ENCODE results near the gene STAG1.
"Not testable (repeated sequence)": the region's sequence is repeated elsewhere in the genome, so short reads cannot be mapped to it uniquely, and the experiment has no call there.

STAG1 gene

DNA sequence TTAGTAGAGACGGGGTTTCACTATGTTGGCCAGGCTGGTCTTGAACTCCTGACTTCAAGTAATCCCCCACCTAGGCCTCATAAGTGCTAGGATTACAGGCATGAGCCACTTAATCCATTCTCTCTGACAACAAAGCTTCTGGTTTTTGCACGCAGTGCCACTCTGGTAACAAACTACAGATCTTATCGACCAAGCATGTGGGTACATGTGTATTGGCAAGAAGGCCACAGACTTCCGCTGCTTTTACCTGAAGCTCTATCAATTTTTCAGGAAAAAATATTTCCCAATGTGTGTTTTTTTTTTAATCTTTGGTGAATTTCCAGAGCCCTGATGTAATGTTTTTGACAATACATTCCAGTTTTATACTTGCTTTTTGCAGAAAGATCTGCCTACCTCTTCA is 319.5 kb downstream of the STAG1 start:
- in situ Hi-C loops (cut with MboI; ENCODE audit: low sequenced_read_pairs) = no loop called here

DNA sequence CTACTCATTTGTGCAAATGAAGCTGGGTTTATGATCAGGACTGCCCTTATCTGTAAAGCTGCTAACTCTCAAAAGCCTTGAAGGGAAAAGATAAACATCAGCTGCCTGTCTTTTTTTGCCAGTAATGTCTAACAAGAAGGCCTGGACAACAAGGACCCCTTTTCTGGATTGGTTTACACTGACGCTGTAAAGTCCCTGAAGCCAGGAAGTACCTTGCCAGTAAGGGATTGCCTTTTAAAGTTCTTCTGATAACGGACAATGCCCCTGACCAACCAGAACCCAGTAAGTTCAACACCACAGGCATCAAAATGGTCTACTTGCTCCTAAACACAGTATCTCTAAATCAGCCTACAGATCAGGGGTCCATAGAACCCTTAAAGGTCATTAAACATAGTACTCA is 324.0 kb downstream of the STAG1 start:
- in situ Hi-C loops (cut with MboI; ENCODE audit: low sequenced_read_pairs) = no loop called here

DNA sequence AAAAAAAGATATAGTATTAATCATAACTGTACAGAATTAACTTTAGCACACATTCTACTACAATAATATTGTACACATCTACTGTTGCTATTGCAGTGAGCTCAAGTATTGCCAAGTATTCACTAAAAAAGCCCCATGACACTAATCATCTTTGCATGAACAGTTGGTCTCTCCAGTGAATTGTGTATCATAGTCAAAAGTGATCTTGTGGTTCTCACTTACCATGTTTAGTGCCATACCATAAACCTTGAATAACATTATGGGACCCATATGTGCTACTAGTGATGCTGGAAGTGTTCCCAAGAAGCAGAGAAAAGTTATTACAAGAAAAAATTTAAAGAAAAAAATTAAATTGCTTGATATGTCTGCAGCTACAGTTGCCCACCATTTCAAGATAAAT is 324.9 kb downstream of the STAG1 start:
- in situ Hi-C loops (cut with MboI; ENCODE audit: low sequenced_read_pairs) = no loop called here

DNA sequence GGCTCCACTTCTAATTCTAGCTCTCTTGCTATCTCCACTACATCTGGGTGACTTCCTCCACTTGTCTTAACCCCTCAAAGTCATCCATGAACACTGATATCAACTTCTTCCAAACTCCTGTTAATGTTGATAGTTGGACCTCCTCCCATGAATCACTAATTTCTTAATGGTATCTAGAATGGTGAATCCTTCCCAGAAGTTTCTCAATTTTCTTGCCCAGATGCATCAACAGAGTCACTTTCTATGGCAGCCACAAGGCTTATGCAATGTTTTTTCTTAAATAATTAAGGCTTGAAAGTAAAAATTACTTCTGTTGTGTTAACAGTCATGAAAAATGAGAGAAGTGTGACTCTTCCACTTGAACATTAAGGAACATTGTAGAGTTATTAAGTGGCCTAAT is 337.7 kb downstream of the STAG1 start:
- in situ Hi-C loops (cut with MboI; ENCODE audit: low sequenced_read_pairs) = no loop called here

DNA sequence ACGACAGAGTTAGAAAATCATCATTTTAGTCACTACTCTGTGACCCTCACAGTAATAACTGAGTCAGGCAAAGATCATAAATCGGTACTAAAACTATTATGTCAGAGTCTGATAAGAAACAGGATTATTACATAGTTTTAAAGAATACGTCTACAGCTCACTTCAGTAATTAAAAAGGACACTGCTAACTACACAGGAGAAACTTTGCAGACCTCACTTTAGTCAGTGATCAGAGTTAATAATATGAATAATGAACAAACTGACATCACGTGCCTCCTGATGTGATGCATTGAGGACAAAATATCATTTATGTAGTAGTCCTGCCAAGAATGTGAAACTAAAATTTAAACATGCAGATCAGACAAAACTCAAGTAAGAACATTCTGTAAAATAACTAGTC is 339.9 kb downstream of the STAG1 start:
- in situ Hi-C loops (cut with MboI; ENCODE audit: low sequenced_read_pairs) = no loop called here

DNA sequence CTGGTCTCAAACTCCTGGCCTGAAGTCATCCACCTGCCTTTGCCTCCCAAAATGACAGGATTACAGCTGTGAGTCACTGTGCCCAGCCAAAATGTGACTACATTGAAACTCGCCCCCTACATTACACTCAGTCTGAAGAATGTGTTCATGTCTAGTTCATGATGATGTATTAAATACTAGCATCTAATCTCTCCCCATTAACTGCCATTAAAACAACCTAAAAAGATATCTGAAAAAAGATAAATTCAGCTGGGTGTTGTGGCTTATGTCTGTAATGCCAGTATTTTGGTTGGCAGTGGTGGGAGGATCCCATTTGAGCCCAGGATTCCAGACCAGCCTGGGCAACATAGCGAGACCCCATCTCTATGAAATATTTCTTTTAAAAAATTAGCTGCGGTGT is 342.6 kb downstream of the STAG1 start:
- in situ Hi-C loops (cut with MboI; ENCODE audit: low sequenced_read_pairs) = no loop called here

DNA sequence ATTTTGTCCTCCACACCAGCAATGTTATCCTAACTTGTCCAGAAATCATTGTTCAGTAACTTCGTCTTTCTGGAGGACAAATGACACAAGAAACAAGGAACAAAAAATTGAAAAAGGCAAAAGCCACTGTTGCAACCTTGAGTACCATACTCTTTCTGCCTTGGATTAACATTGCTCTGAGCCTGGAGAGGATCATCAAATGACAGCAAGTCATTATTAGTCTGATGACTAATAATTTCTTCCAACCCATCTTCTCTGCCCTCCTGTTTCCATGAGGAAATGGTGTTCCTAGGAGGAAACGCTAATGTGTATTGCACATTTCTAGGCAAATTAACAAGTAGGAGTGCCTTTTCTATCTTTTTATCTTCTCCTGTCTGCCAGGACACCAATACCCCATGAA is 348.1 kb downstream of the STAG1 start:
- in situ Hi-C loops (cut with MboI; ENCODE audit: low sequenced_read_pairs) = no loop called here

DNA sequence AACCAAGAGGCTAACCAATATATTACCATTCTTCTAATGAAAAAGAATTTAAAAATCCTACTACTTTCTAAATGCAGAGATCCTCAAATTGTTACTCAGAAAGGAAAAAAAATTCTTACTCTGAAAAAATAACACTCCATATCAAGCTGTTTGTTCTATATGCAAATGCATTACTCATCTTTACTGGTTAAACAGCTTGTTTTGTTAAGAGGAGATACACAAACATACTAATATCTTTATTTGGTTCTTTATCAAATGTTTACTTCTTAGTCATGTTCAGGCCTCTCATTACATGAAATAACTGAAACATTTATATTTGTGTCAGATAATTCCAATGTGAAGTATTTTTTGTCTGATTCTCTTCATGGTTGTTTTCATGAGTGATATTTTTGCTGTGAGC is 355.3 kb downstream of the STAG1 start:
- in situ Hi-C loops (cut with MboI; ENCODE audit: low sequenced_read_pairs) = no loop called here

DNA sequence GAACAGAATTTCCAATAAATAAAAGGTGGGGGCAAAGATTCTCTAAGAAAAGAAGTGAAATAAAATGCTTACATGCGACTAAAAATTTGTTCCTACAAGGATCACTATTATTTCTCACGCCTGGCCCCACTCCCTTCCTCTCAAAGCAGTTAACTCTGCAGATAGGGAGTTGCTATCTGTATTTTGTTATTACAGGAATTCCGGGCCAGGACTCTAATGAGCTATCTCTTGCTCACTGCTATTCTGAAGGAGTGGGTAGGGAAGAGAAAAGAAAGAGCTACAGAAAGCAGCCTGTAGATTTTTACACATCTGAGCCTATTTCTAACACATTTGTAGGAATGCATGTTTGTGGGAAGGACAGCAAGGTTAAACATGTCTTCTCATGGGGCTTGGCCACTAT is 361.6 kb downstream of the STAG1 start:
- in situ Hi-C loops (cut with MboI; ENCODE audit: low sequenced_read_pairs) = no loop called here

DNA sequence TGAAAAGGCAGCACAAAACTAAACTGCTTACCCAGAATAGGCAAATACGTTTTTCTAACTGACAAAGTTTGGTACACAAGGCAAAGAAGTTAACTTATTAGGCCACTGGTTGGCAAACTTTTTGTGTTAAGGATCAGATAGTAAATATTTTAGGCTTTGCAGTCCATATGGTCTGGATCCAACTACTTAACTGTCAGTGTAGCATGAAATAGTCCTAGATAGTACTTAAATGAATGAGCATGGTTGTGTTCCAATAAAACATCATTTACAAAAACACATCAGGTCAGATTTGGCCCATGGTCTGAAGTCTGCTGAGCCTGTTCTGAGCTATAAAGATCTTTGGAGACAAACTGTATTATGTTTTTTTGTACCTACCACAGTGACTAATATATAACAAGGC is 365.1 kb downstream of the STAG1 start:
- in situ Hi-C loops (cut with MboI; ENCODE audit: low sequenced_read_pairs) = no loop called here

DNA sequence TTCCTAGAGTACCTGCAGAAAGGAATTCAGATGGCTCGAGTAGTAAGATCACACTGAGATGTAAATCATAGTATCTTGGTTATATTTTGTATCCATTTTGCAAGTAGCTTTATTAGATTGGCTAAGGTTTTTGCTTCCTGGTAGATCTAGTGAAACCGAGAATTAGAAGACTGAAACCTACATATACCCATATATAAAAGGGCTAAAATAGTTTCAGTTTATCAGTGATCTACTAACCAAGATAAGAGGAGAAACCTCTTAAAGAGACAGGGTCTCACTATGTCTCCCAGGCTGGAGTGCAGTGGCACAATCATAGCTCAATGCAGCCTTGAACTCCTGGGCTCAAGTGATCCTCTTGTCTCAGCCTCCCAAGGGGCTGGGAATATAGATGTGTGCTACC is 366.7 kb downstream of the STAG1 start:
- in situ Hi-C loops (cut with MboI; ENCODE audit: low sequenced_read_pairs) = no loop called here

DNA sequence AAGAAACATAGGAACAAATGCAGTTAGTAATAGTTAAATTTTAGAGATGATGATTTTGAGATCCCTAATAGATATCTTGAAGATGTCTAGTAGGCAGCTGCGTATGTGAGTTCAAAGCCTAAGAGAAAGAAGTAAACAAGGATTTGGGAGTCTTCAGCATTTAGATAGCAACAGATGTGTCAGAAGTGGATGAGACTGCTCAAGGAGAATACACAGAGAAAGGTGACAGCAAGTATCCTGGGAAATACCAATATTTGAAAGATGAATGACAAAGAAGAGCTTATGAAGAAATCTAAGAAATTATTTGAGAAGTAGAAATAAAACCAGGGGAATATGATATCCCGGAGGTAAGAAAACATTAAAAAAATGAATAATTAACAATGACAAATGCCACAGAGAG is 371.1 kb downstream of the STAG1 start:
- in situ Hi-C loops (cut with MboI; ENCODE audit: low sequenced_read_pairs) = no loop called here

DNA sequence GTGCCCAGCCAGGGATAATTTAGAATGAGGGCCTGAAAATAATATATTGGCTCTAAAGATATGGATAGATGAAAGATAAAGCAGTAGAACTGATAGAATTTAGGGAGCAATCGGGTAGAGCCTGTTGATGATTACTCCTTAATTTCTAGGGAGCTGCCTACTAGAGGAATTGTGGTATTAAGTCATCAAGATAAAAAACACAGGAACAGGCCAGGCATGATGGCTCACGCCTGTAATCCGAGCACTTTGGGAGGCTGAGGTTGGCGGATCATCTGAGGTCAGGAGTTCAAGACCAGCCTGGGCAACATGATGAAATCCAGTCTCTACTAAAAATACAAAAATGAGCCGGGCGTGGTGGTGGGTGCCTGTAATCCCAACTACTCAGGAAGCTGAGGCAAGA is 371.6 kb downstream of the STAG1 start:
- in situ Hi-C loops (cut with MboI; ENCODE audit: low sequenced_read_pairs) = no loop called here

DNA sequence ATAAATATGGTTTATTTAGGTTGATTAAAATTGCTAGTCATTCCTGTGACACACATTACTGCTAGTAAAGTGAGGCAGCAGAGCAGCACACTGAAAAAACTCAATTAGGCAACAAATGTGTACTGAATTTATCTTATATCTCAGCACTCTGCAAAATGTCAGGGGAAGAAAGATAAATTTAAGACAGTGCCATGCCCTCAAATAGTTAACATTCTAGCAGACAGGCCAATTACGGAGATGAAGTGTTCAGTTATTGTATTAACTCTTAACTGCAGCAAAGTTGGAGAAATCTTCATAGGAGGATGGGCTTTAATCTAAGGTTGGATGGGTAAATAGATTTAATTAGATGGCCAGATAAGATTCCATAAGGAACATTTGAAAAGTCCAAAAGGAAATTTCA is 374.2 kb downstream of the STAG1 start:
- in situ Hi-C loops (cut with MboI; ENCODE audit: low sequenced_read_pairs) = no loop called here

DNA sequence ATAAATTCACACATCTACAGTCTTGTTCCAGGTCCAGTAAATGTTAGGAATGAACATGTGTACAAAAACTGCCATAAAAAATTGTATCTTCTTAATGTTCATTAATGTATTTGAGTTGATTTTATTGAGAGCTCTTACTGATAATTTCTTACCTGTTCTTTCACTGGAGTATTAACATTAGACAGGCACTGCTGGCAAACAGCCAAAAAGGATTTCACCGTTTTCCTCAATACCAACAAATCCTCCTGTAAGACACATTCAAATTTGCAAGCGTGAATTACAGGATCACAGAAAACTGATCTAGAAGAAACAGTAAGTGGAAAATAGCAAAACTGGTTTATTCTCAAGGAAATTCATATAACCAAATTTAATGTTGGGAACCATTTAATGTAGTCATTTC is 374.7 kb downstream of the STAG1 start:
- in situ Hi-C loops (cut with MboI; ENCODE audit: low sequenced_read_pairs) = no loop called here

DNA sequence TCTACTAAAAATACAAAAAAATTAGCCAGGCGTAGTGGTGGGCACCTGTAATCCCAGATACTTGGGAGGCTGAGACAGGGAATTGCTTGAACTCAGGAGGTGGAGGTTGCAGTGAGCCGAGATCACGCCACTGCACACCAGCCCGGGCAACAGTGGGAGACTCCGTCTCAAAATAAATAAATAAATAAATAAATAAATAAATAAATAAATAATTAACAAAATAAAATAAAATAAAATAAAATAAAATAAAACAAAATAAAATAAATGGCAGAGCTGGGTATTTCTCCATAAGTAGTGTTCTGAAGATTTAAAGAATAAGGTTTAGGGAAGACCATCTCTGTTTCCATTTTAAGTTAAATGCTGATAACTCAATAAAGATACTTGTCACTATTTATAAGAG is 376.4 kb downstream of the STAG1 start:
- in situ Hi-C loops (cut with MboI; ENCODE audit: low sequenced_read_pairs) = not testable (repeated sequence)

DNA sequence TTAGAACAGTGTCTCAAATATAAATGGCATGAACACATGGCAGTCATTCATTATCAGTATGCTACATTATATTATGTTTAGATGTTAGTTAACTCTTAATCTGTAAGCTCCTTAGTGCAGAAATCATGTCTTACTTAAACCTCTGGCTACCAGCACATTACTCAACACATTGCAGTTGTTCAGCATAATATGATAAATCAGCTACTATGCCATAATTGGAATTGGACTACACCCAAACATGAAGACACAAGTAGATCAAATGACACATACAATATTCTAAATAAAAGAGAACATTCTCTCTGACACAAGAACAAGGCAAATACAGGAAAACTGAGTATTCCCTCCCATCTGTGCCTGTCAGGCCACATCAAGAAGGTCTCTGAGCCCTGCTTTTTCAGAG is 385.9 kb downstream of the STAG1 start:
- in situ Hi-C loops (cut with MboI; ENCODE audit: low sequenced_read_pairs) = no loop called here

DNA sequence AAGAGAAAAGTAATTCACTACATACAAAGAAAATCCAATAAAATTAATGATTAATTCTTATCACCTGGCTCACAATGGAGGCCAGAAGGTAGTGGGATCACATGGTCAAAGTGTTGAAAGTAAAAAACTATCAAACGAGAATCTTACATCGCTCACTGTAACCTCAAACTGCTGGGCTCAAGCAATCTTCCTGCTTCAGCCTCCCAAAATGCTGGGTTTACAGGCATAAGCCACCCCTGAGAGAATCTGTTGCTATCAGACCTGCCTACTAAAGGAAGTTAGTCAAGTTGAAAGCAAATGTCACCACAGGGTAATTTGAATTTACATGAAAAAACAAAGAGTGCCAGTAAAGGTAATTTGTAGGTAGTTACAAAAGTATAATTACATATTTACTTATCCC is 398.7 kb downstream of the STAG1 start:
- in situ Hi-C loops (cut with MboI; ENCODE audit: low sequenced_read_pairs) = no loop called here

DNA sequence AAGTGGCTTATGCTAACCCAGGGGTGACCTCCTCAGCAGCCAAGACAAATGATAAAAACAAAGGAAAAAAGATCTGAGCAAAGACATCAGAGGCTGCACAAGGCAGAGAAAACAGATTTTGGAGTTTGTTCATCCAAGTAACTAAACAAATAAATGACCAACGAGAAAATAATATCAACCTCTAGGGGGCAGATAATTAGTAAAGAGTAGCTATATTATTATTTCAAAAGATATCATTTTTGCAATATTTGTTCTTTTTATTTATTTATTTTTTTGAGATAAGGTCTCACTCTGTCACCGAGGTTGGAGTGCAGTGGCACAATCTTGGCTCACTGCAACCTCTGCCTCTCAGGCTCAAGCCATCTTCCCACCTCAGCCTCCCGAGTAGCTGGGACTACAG is 400.3 kb downstream of the STAG1 start:
- in situ Hi-C loops (cut with MboI; ENCODE audit: low sequenced_read_pairs) = no loop called here

DNA sequence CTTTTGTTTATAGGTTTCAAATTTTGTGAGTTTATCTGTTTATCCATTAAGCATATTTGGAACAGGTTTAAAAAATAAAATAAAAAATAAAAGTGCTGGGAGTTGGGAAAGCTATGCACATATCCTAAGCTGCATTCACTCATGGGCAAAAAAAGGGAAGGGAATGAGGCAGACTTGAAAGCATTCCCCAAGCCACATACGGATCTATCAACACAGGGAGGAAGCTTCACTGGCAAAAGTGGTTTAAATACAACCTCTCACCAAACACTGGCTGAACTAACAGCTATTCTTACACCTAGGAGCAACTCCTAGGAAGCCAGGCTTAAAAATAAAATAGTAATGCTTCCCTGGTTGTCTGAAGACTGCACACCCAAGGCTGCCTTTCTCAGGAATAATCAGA is 400.8 kb downstream of the STAG1 start:
- in situ Hi-C loops (cut with MboI; ENCODE audit: low sequenced_read_pairs) = no loop called here

DNA sequence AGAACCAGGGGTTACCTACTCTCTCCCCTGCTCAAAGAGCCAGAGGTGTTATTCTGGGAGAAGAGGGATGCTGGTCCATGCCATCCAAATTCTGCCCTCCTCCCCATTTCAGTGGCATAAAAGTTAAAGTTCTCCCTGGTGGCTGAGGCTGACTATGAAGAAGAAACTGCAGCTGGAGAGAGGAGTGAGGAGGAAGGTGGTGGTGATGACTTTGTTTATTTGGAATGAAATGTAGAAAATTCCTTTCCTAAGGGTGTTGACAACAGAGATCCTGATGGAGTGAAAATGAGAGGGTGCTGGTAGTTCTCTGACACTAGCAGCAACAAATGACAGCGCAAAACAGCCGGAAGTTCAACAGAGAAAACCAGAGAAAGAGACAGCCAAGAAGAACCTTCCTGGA is 401.6 kb downstream of the STAG1 start:
- in situ Hi-C loops (cut with MboI; ENCODE audit: low sequenced_read_pairs) = no loop called here

DNA sequence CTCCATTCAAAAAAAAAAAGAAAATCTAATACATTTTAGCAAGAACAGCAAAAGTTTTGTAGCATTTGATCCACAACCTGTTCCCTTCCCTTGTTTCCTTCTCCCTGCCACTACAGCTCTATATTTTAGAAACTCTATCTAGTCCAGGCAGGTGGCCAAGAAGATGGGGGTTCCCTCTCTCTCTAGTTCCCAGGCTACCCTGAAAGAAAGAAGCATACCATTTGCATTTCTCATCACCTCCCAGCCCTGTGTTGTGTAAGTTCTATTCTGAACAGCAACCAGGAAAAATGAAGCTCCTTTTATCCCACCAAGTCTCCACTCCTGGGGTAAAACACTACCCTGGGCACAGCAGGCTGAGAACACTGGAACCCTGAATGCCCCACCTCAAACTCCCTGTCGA is 402.0 kb downstream of the STAG1 start:
- in situ Hi-C loops (cut with MboI; ENCODE audit: low sequenced_read_pairs) = no loop called here

DNA sequence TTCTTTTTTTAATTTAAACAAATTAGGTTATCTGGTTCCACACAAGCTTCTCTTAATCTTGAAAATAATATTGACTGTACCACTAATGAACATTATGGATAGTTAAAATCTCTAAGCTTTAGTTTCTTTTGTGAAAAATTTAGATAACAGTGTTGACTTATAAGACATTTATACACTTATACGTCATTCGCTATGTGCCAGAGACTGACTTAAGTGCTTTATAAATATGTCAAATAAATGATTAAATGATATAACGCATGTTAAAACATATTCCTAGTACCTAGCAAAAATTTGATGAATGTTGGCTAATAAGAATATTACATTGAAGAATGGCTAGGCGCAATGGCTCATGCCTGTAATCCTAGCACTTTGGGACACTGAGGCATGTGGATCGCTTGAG is 405.7 kb downstream of the STAG1 start:
- in situ Hi-C loops (cut with MboI; ENCODE audit: low sequenced_read_pairs) = no loop called here

DNA sequence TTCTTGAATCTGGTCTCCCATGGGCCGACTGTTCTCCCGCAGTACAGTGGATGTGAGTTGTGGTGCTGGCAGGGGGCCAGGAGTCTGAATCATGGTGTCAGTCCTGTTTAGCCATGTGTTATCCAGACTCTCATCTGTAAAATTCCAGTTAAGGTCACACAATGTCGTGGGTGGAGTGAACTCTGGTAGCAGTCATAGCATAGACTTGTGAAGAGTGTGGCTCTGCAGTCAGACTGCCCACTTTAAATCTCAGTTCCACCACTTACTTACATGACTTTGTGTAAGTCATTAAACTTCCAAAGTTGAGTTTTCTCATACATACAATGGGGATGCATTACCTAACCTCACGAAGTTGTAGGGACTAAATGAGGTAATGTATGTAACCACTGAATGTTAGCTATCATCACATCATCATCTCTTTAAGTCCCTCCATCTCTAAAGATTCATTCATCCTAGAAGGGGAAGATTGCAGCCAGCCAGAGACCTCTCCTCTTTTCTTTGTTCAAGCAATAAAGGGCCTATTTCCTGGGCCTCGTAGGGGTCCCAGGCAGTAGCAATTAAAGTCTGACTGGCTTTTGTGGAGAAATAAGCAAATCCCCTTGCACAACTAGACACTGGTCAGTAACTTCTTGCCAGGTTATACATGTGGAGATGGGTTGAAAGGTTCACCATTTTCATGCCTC is 408.2 kb downstream of the STAG1 start:
- in situ Hi-C loops (cut with MboI; ENCODE audit: low sequenced_read_pairs) = no loop called here
